HL-60 (cell line): ENCODE data around the gene MACROD2.

Source experiments
- DNase-seq, 2 experiments: peaks; one replicate each; pipeline ENCODE4 v3.0.0-alpha.2; 2010 to 2020; ENCODE audit warnings: low read depth in 1 of 2, low spot score in 1 of 2
- H3K27ac ChIP-seq: fragments of 250-450 bp; sonication (Bioruptor Pico); replicated peaks from 2 replicates; pipeline ENCODE4 v1.5.1; 2020; ENCODE audit warnings: mild to moderate bottlenecking, moderate library complexity
- H3K27me3 ChIP-seq: fragments of 250-450 bp; sonication (Bioruptor Pico); 2 replicates; pipeline ENCODE4 v1.5.1; 2021; ENCODE audit warnings: mild to moderate bottlenecking, moderate library complexity; ENCODE audit not compliant: insufficient read depth, poor library complexity, severe bottlenecking
- H3K4me3 ChIP-seq: replicated peaks from 2 replicates; pipeline ENCODE4 v1.5.1; 2011; ENCODE audit warnings: mild to moderate bottlenecking, control low read depth, low read length; ENCODE audit not compliant: insufficient read depth
- CTCF ChIP-seq: IDR thresholded peaks from one replicate; pipeline ENCODE4 v1.5.1; 2011; ENCODE audit warnings: low read length, control low read depth, inconsistent platforms; ENCODE audit not compliant: insufficient read depth
- GABPA ChIP-seq: IDR thresholded peaks from 2 replicates; pipeline ENCODE4 v1.6.1; 2012; ENCODE audit warnings: low read depth
- POLR2AphosphoS5 ChIP-seq: IDR thresholded peaks from 2 replicates; pipeline ENCODE4 v1.6.1; 2012; ENCODE audit warnings: low read depth
- SPI1 ChIP-seq: IDR thresholded peaks from 2 replicates; pipeline ENCODE4 v1.6.1; 2012; ENCODE audit warnings: low read depth, mild to moderate bottlenecking, borderline replicate concordance
- TF ChIP-seq, protein P1 (sequence below): IDR thresholded peaks from 2 replicates; pipeline ENCODE4 v1.6.1; 2012; ENCODE audit warnings: low read depth; ENCODE audit not compliant: insufficient replicate concordance

MACROD2 gene

DNA sequence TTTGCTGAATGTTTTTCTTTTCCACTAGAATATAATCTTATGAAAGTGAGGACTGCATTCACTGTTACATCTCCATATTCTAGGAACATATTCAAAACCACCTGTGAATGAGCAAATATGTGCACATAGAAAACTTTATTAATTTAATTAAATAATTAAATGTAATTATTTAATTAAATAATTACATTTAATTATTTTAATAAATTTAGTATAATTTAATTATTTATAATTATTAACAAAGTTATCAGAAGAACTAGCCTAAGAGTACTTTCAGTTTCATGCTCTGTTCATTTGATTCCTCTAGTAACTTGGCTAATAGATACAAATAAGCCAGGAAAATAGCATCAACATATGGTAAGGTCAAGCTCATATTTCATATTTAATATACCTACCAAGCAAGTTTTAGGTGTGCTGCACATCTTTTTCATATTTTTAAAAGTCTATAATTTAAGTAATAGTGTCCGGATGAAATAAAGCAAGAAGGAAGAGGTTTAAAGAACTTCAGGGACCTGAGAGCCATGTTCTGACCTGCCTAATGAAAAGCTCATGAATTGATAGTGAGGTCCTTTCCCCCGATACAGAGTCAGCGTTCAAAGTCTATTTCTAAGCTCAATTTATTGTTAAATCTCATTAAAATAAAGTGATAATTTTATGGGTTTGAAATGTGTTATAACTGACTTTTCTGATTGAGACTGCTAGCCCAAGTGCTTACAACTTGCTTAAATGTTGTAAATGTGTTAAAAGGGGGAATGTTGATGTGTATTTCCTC, 703.5 kb downstream of the MACROD2 start:
- H3K4me3 ChIP-seq: no peak overlapping the region
- TF ChIP-seq, protein P1, sequence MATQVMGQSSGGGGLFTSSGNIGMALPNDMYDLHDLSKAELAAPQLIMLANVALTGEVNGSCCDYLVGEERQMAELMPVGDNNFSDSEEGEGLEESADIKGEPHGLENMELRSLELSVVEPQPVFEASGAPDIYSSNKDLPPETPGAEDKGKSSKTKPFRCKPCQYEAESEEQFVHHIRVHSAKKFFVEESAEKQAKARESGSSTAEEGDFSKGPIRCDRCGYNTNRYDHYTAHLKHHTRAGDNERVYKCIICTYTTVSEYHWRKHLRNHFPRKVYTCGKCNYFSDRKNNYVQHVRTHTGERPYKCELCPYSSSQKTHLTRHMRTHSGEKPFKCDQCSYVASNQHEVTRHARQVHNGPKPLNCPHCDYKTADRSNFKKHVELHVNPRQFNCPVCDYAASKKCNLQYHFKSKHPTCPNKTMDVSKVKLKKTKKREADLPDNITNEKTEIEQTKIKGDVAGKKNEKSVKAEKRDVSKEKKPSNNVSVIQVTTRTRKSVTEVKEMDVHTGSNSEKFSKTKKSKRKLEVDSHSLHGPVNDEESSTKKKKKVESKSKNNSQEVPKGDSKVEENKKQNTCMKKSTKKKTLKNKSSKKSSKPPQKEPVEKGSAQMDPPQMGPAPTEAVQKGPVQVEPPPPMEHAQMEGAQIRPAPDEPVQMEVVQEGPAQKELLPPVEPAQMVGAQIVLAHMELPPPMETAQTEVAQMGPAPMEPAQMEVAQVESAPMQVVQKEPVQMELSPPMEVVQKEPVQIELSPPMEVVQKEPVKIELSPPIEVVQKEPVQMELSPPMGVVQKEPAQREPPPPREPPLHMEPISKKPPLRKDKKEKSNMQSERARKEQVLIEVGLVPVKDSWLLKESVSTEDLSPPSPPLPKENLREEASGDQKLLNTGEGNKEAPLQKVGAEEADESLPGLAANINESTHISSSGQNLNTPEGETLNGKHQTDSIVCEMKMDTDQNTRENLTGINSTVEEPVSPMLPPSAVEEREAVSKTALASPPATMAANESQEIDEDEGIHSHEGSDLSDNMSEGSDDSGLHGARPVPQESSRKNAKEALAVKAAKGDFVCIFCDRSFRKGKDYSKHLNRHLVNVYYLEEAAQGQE: no peak
- TF ChIP-seq GABPA: no peak
- no peak for TF ChIP-seq POLR2AphosphoS5
- no peak for TF ChIP-seq SPI1
- TF ChIP-seq CTCF: no peak
- no peak for DNase-seq
- H3K27me3 ChIP-seq: no peaks in the 10 kb centered on the region
- no peak overlapping the region for H3K27ac ChIP-seq

DNA sequence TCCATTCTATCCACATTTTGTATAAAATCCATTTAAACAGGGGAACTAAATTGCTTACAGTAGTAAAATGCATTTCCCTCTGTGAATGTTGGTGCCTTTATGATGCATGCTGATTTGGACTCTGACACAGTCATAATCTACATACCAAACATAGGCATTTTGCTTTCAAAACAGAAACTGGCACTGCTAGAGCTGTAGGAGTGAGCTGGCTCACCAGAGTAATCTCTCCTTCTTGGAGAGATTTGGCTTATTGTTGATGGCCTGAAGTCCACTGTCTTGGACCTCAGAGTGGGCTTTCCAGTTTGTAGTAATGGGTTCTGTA, 705.3 kb downstream of the MACROD2 start:
- Histone ChIP-seq H3K27me3 (no peaks in the 10 kb centered on the region), H3K4me3 (no peak overlapping the region), H3K27ac (no peak overlapping the region)
- TF ChIP-seq CTCF (no peak), POLR2AphosphoS5 (no peak), SPI1 (no peak), GABPA (no peak)
- TF ChIP-seq, protein P1: no peak
- no peak for DNase-seq

- H3K4me3 ChIP-seq: no peak overlapping the region
- H3K27me3 ChIP-seq: no peaks in the 10 kb centered on the region
- DNase-seq: no peak
- H3K27ac ChIP-seq: no peak overlapping the region
- no peak for TF ChIP-seq CTCF
- TF ChIP-seq SPI1: no peak
- no peak for TF ChIP-seq POLR2AphosphoS5
- TF ChIP-seq, protein P1: no peak
Measured at GRCh38 chr20:14701326-14701725, 706.0 kb downstream of the MACROD2 start.
